Measurements from ENCODE around the gene PIM1.
A peak's percentile ranks its signal among the peaks of the same experiment; 100 is the strongest.
"Not testable (repeated sequence)": the region's sequence is repeated elsewhere in the genome, so short reads cannot be mapped to it uniquely, and the experiment has no call there.

The PIM1 gene

DNA sequence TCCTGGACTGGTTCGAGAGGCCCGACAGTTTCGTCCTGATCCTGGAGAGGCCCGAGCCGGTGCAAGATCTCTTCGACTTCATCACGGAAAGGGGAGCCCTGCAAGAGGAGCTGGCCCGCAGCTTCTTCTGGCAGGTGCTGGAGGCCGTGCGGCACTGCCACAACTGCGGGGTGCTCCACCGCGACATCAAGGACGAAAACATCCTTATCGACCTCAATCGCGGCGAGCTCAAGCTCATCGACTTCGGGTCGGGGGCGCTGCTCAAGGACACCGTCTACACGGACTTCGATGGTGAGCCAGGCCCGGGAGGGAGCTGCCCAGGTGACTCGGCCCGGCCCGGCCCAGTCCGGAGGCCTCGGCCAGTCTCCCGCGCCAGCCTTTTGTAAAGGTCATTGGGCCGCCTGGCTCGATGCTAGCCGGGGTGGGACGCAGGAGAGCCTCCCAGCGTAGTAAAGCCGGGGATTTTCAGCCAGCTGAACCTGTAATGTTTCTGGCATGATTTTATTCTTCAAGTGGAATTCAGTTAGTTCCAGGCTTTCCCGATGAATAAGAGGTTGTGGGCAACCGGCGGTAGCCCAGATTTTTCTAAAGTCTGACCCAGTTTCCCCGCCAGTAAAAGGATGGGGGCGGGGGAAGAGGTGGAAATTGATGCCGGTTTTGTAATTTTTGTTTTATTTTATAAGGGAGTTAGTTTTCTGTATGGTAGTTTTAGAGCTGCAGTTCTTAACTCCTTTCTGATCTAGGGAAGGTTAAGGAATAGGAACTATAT lies 1.4 kb downstream of the PIM1 start:
- DNase-seq (ENCODE audit: low spot score) = peak; percentile 40

DNA sequence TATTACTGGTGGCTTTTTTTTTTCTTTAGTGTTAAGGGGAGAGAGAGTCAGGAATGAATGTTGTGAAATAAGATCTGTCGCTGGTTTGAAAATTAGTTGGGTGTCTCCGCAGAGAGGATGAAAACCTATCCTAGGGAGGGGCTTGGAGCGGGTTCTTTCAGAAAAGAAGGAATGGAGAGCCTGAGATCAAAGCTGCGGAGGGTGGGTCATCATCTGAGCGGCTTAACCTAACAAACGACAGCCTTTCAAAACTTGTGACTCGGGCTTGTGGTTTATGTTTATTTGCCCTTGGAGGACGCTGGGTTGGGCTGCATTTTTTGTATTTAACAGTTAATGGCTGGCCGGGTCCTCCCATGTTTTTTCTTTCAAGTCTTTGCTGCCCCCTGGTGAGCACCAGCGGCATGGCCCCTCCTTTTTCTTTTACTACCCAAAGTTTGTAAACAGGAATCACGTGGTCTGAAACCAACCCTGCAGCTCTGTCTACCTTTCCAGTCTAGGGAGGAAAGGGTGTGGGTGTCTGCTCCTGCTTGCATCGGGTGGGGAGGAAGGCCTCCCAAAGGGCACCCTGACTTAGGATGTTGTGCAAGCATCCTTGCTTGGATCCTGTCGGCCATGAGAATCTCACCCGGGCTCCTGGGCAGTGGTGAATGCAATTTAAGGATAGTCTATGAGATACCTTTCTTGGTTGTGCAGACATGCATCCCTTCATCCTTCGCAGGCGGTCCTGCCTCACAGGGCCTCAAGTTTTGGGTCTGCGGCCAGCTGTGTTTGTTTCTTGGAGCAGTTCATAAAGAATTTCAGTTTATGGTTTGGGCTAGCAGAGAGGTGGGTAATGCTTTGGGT lies 2.2 kb downstream of the PIM1 start:
- DNase-seq (ENCODE audit: low spot score) = peak; percentile 85

DNA sequence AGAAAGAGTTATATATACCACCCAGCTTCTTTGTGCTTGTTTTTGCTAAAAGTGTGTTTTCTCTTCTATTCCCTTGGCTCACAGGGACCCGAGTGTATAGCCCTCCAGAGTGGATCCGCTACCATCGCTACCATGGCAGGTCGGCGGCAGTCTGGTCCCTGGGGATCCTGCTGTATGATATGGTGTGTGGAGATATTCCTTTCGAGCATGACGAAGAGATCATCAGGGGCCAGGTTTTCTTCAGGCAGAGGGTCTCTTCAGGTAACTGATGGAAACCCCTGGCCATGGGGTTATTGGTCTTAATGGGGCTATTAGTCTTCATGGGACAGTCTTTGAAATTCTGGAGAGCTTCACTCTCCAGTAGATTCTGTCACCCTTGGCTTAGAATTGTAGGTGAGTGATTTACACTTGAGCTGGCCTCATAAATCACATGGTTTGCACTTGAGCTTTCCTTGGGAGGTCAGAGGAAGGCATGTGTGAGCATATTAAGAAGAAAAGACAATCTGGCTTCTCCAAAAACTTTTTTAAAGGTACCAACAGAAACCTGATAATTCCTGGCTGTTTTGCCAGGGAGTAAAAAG lies 3.0 kb downstream of the PIM1 start:
- no peak for DNase-seq (ENCODE audit: low spot score)

DNA sequence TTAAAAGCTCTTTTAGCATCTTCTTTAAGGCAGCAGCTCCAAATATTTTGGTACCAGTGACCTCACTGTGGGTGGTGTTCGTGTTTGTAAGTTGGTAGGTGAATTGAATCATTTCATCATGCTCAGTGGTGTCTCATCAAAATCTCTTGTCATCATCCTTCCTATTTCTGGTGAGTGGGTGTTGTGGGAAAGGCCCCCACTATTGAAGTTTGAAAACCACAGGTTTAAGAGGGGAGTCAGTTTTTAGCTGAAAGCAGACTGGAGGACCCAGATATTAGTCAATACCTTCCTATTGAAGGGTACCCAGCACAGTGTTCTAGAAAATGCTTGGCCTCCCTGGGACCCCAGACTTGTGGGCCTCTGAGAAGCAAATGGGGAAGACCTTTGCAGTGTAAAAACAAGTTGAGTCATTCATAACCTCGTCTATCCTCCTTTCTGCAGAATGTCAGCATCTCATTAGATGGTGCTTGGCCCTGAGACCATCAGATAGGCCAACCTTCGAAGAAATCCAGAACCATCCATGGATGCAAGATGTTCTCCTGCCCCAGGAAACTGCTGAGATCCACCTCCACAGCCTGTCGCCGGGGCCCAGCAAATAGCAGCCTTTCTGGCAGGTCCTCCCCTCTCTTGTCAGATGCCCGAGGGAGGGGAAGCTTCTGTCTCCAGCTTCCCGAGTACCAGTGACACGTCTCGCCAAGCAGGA lies 3.7 kb downstream of the PIM1 start:
- no peak for DNase-seq (ENCODE audit: low spot score)

DNA sequence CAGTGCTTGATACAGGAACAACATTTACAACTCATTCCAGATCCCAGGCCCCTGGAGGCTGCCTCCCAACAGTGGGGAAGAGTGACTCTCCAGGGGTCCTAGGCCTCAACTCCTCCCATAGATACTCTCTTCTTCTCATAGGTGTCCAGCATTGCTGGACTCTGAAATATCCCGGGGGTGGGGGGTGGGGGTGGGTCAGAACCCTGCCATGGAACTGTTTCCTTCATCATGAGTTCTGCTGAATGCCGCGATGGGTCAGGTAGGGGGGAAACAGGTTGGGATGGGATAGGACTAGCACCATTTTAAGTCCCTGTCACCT lies 4.2 kb downstream of the PIM1 start:
- DNase-seq (ENCODE audit: low spot score) = no peak

DNA sequence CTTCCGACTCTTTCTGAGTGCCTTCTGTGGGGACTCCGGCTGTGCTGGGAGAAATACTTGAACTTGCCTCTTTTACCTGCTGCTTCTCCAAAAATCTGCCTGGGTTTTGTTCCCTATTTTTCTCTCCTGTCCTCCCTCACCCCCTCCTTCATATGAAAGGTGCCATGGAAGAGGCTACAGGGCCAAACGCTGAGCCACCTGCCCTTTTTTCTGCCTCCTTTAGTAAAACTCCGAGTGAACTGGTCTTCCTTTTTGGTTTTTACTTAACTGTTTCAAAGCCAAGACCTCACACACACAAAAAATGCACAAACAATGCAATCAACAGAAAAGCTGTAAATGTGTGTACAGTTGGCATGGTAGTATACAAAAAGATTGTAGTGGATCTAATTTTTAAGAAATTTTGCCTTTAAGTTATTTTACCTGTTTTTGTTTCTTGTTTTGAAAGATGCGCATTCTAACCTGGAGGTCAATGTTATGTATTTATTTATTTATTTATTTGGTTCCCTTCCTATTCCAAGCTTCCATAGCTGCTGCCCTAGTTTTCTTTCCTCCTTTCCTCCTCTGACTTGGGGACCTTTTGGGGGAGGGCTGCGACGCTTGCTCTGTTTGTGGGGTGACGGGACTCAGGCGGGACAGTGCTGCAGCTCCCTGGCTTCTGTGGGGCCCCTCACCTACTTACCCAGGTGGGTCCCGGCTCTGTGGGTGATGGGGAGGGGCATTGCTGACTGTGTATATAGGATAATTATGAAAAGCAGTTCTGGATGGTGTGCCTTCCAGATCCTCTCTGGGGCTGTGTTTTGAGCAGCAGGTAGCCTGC lies 4.8 kb downstream of the PIM1 start:
- DNase-seq (ENCODE audit: low spot score) = no peak

DNA sequence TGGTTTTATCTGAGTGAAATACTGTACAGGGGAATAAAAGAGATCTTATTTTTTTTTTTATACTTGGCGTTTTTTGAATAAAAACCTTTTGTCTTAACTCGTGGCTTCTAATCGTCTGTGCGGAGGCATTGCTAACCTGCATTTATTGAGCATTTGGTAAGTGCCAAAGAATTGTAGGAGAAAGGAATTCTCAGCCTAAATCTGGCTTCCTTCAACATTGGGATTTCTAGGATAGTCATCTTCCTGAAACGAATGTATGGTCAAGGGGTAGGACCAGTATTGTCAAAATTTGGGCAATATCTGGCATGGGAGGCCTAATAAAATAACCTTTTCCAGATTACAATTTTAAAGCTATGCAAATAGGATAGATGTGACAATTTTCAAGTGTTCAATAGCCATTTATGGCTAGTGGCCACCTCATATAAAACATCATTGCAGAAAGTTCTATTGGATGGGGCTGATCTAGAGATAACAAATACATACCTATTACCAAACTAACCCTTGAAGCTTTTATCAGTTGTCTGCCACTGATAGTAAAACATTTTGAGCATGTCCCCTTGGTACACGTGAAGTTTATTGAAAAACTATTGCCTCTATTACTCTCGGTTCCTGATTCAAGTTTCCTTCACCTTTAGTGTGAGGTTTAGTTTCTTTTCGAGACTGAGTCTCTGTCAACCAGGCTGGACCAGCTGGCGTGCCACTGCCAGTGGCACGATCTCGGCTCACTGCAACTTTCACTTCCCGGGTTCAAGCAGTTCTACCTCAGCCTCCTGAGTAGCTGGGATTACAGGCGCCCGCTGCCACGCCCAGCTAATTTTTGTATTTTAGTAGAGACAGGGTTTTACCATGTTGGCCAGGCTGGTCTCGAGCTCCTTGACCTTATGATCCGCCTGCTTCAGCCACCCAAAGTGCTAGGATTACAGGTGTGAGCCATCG lies 5.6 kb downstream of the PIM1 start:
- no peak for DNase-seq (ENCODE audit: low spot score)

DNA sequence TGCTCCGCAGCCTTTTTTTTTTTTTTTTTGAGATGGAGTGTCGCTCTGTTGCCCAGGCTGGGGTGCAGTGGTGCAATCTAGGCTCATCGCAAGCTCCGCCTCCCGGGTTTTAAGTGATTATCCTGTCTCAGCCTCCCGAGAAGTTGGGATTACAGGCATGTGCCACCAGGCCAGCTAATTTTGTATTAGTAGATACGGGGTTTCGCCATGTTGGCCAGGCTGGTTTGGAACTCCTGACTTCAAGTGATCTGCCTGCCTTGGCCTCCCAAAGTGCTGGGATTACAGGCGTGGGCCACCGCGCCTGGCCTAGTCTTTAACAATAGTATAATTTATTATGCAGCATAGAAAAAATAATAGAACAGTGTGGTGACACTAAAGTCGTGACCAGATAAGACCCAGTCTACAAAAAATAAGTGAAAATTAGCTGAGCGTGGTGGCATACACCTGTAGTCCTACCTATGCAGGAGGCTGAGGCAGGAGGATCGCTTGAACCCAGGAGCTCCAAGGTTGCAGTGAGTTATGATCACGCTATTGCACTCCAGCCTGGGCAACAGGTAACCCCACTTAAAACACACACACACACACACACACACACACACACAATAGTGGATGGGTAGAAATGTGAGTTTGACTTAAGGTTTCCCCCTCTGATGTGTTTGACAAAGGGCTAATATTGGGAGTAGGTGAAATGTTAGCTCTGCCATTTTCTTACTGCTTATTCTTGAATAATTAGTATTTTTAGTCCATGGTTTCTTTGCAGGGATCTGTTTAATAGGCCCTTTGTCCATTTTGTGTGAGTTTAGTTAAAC lies 6.5 kb downstream of the PIM1 start:
- DNase-seq (ENCODE audit: low spot score) = no peak

DNA sequence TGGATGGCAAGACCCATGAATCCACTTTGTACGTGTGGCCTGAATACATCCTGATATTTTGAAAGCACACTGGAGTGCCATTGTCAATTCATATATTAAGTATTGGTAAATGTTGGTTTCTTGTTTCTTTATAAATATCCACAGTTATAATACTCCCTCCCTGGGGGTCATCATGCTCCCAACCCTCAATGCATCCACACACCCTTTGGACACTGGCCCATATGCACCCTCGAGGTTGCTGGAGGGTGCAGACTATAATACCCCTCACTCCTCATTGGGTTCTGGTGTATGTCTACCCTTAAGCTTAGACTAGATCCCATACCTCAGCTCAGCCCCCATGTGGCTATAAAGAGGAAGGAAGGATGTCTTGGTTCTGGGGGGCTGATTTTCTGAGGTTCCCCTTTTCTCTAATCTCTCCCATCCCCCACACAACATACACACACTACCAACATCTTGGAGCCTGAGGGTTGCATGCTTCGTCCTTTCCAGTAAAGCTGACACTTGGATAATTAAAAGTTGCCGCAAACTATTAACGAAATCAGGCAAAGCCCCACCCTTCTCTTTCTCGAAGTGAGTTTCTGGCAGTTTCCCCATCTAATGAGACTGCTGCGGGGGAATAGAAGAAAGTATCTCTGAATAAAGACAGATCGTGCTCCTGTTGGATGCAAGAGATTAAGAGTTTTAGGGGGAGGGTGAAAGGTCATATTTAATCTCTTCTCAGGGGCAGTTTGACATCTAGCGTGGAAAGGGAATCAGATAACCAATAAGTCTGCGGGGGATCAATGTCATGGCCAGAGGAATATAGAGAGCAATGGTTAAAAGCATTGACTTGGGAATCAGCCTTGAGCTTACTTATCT lies 7.4 kb downstream of the PIM1 start:
- DNase-seq (ENCODE audit: low spot score) = no peak

DNA sequence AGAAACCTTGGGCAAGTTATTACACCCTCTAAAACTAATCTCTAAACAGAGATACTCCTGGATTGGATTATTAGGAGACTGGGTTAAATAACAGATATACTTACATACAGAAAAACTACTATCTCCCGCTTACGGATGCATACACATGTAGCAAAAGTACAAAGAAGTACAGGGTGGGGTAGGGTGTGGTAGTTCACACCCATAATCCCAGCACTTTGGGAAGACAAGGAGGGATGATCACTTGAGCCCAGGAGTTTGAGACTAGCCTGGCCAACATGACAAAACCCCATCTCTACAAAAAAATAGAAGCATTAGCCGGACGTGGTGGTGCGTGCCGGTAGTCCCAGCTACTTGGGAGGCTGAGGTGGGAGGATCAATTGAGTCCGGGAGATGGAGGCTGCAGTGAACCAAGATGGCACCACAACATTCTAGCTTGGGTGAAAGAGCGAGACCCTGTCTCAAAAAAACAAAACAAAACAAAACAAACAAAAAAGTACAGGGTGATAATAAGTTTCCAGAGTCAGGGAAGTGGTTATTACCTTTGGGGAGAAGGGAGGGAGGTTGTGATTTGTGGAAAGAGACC lies 8.1 kb downstream of the PIM1 start:
- no peak for DNase-seq (ENCODE audit: low spot score)

DNA sequence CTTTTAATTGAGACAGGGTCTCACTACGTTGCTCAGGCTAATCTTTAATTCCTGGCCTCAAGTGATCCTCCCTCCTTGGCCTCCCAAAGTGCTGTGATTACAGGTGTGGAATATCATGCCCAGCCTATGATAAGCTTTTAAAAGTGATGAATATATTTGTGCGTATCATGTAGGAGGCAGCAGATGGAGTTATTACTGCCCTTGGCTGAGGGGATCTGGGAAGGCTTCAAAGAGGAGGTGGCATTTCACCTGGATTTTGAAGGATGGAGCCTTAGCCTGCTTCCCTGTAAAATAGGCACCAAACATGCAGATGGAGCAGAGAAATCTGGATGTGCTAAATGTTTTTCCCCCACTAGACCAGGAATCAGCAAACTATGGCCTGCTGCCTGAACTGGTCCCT lies 10.1 kb downstream of the PIM1 start:
- DNase-seq (ENCODE audit: low spot score) = no peak

DNA sequence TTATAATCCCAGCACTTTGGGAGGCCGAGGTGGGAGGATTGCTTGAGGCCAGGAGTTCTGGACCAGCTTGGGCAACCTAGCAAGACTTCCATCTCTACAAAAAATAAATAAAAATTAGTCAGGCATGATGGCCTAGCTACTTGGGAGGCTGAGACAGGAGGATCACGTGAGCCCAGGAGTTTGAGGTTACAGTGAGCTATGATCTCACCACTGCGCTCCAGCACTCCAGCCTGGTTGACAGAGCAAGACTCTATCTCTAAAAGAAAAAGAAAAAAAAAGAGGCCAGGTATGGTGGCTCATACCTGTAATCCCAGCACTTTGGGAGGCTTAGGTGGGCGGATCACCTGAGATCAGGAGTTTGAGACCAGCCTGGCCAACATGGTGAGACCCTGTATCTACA lies 10.7 kb downstream of the PIM1 start:
- DNase-seq (ENCODE audit: low spot score) = not testable (repeated sequence)

DNA sequence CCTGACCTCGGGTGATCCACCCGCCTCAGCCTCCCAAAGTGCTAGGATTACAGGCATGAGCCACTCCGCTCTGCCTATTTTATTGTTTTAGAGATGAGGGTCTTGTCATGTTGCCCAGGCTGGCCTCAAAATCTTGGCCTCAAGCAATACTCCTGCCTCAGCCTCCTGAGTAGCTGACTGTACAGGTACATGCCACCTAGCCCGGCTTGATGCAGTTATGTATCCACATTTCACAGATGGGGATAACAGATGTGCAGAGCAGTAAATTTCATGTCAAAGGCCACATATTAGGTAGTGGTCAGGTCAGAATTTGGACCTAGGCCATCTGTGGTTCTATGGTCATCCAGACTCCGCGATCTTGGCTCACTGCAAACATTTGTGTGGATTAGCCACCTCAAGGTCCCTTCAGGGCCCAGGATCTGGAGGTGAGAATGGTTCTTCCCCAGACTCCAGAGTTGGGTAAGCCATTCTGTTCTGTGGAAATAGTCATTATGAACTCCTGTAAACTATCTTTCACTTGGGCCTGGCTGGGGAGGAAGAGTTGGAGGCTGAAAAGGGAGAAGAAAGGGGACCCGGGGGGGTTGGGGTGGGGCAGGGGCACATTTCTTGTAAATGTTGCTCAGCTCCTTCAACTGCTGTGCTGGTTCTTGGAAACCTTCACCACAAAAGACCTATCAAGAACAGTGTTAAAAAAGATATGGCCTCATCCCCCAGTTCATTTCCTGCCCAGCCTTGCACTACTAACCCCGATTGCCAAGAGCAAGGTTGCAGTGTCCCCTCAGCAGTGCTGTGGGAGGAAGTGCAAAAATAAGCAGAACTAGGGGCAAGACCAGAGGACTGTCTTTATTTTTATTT lies 13.0 kb downstream of the PIM1 start:
- no peak for DNase-seq (ENCODE audit: low spot score)

DNA sequence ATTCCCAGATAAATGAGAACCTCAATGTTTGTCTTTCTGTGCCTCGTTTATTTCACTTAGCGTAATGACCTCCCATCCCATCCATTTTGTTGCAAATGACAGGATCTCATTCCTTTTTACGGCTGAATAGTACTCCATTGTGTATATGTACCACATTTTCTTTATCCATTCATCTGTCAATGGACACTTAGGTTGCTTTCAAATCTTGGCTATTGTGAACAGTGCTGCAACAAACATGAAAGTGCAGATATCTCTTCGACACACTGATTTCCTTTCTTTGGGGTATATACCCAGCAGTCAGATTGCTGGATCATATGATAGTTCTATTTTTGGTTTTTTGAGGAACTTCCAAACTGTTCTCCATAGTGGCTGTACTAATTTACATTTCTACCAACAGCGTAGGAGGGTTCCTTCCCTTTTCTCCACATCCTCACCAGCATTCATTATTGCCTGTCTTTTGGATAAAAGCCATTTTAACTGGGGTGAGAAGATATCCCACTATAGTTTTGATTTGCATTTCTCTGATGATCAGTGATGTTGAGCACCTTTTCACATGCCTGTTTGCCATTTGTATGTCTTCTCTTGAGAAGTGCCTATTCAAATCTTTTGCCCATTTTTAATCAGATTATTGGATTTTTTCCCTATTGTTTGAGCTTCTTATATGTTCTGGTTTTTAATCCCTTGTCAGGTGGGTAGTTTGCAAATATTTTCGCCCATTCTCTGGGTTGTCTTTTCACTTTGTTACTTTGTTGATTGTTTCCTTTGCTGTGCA lies 16.2 kb downstream of the PIM1 start:
- not testable (repeated sequence) for DNase-seq (ENCODE audit: low spot score)

DNA sequence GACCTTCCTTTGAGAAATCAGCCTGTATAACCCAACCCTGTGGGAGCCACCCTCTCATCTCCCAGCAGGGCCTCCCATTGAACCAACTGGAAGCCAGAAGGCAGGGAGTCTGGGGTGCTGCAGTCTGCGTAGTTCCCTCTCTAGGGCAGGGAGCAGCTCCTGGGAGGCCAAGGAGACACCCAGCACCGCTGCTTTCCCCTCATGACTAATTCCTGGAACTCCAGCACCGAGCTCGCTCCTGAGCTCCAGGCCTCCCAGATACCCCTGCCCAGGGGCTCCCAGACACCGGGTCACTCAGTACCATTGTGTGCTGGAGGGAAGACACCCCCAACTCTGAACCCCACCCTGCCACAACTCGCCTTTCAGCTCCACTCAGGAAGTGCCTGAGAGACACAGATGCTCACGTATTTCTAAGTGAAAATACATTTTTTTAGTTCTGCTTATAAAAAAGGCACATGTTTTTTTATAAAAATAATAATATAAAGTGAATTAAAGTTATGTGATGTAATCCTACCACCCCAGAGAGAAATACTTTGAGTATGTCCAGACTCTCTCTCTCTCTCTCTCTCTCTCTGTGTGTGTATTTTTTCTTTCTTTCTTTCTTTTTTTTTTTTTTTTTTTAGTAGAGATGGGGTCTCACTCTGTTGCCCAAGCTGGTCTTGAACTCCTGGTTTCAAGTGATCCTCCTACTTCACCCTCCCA lies 17.5 kb downstream of the PIM1 start:
- DNase-seq (ENCODE audit: low spot score) = no peak

DNA sequence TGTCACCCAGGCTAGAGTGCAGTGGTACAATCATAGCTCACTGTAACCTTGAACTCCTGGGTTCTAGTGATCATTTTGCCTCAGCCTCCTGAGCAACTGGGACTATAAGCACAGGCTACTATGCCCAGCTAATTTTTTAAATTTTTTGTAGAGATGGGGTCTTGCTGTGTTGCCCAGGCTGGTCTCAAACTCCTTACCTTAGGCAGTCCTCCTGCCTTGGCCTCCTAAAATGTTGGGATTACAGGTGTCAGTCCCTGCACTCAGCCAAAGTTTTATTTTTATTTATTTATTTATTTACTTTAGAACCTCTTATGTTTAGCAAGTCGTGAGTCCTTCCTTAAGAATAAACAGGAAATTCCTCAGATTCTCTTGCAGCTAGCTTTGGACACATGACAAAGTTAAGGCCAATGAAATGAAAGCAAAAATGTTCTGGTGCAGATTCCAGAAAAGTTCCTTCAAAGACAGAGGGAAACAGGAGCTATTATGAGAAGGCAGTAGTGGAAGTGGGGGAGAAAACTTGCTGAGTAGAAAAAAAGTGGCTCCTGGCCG lies 19.1 kb downstream of the PIM1 start:
- no peak for DNase-seq (ENCODE audit: low spot score)

Measured in AG20443 (cell line).